Natural killer cell (primary cell): Measurements from ENCODE around the gene DCDC1. TPM values are rescaled to one million over a fixed set of nuclear protein-coding genes. Genes with fewer than 3 reads are reported as not detected.

ENCODE experiments used
- ATAC-seq, 3 donors: fragments of 150-1000 bp in 2 of 3; fragments of 200-7000 bp in 1 of 3; cut with Tn5 transposase; 1 replicate in 1 of 3; 2 replicates in 2 of 3; pipeline ENCODE4 v1.10.0; 2021; ENCODE audit warnings: mild to moderate bottlenecking in 2 of 3, moderate library complexity in 2 of 3
- DNase-seq, 2 donors: peaks; one replicate each; pipeline versions ENCODE4 v3.0.0 to v3.0.0-alpha.2; 2013 to 2021; ENCODE audit warnings: mixed read lengths in 1 of 2
- H3K27ac ChIP-seq: one replicate; pipeline ENCODE4 v1.5.1; 2013; ENCODE audit warnings: mild to moderate bottlenecking, low read length
- H3K27me3 ChIP-seq: one replicate; pipeline ENCODE4 v1.6.1; 2013; ENCODE audit warnings: low read length; ENCODE audit not compliant: control insufficient read depth, insufficient read depth
- H3K36me3 ChIP-seq: one replicate; pipeline ENCODE4 v1.6.1; 2013; ENCODE audit warnings: low read length; ENCODE audit not compliant: control insufficient read depth, insufficient read depth
- H3K4me1 ChIP-seq: one replicate; pipeline ENCODE4 v1.6.1; 2013; ENCODE audit warnings: low read length; ENCODE audit not compliant: control insufficient read depth, insufficient read depth
- H3K4me3 ChIP-seq: one replicate; pipeline ENCODE4 v1.5.1; 2013; ENCODE audit warnings: low read length
- H3K9me3 ChIP-seq: one replicate; pipeline ENCODE4 v1.6.1; 2013; ENCODE audit warnings: low read length; ENCODE audit not compliant: control insufficient read depth, insufficient read depth
- H3K27ac Mint-ChIP-seq, 2 donors: one replicate each; pipeline ENCODE4 v1.8.0; 2022; ENCODE audit warnings: mild to moderate bottlenecking in 2 of 2, mixed read lengths in 2 of 2, moderate library complexity in 1 of 2
- H3K27me3 Mint-ChIP-seq, 2 donors: one replicate each; pipeline ENCODE4 v1.8.0; 2022; ENCODE audit warnings: low read depth in 2 of 2, mixed read lengths in 2 of 2
- H3K36me3 Mint-ChIP-seq: one replicate; pipeline ENCODE4 v1.8.0; 2022; ENCODE audit warnings: mixed read lengths
- H3K4me1 Mint-ChIP-seq, 2 donors: one replicate each; pipeline ENCODE4 v1.8.0; 2022; ENCODE audit warnings: mixed read lengths in 2 of 2
- H3K4me3 Mint-ChIP-seq: one replicate; pipeline ENCODE4 v1.8.0; 2022; ENCODE audit warnings: mild to moderate bottlenecking, moderate library complexity, mixed read lengths
- H3K9me3 Mint-ChIP-seq, 2 donors: one replicate each; pipeline ENCODE4 v1.8.0; 2022; ENCODE audit warnings: mixed read lengths in 2 of 2
- CTCF ChIP-seq: fragments of 200-600 bp; IDR thresholded peaks from one replicate; pipeline ENCODE4 v1.8.0; 2022; ENCODE audit warnings: antibody characterized with exemption
- whole genome bisulfite sequencing: methylation state at CpG from one replicate; pipeline ENCODE4 v1.1.7; 2013; ENCODE audit warnings: missing lambda C conversion rate; ENCODE audit not compliant: insufficient coverage; 5-methylcytosine and 5-hydroxymethylcytosine counted together
- intact Hi-C: fragments of 100-400 bp; cut with micrococcal nuclease; formaldehyde crosslinking; loops from one replicate; pipeline ENCODE4 v1.14.2; 2022
- total RNA-seq, 4 donors: library from RNA; stranded (reverse); fragments of 120-200 nt in 1 of 4; gene quantifications; one replicate each; pipeline versions ENCODE4 v1.2.3 to v1.2.4, GENCODE V29; 2013 to 2022

DCDC1 gene
- total RNA-seq, 3 donors from 2014 or later (not counting 1 experiment from before 2014, with no cell fraction given), result not detected

GRCh38 chr11:31417357-31417756, 47.8 kb upstream of the DCDC1 start:
- TF ChIP-seq CTCF, result no peak
- no peaks in the 10 kb centered on the region for H3K4me1 ChIP-seq
- 79% methylated on average over 1 of the region's 1 CpG for WGBS

GRCh38 chr11:31415435-31415834, 45.9 kb upstream of the DCDC1 start:
- Histone ChIP-seq H3K36me3 (peaks cover 12% of the 10 kb centered on the region), H3K4me1 (no peaks in the 10 kb centered on the region), H3K27me3 (no peaks in the 10 kb centered on the region), H3K4me3 (no peak overlapping the region), H3K27ac (no peak overlapping the region), H3K9me3 (no peaks in the 10 kb centered on the region)
- Mint-ChIP-seq H3K9me3 (peaks cover 0 to 2% of the 10 kb centered on the region in 2 donors), H3K36me3 (peaks cover 14% of the 10 kb centered on the region), H3K4me1 (no peaks in the 10 kb centered on the region), H3K4me3 (no peak overlapping the region), H3K27me3 (no peaks in the 10 kb centered on the region), H3K27ac (no peak overlapping the region)
- ATAC-seq (no peak), DNase-seq (no peak)
- intact Hi-C loops, result no loop called here
- WGBS, result 71% methylated on average over 1 of the region's 4 CpGs
- no peak for TF ChIP-seq CTCF

More at GRCh38 chr11:31417357-31417756, 47.8 kb upstream of the DCDC1 start:
- no peak overlapping the region for H3K27ac Mint-ChIP-seq
- Histone ChIP-seq H3K4me3 (no peak overlapping the region), H3K36me3 (peaks cover 12% of the 10 kb centered on the region), H3K27ac (no peak overlapping the region), H3K27me3 (no peaks in the 10 kb centered on the region), H3K9me3 (no peaks in the 10 kb centered on the region)
- intact Hi-C loops, result no loop called here
- ATAC-seq (no peak), DNase-seq (no peak)
- H3K9me3 Mint-ChIP-seq, result no peaks in the 10 kb centered on the region
- H3K27me3 Mint-ChIP-seq, result no peaks in the 10 kb centered on the region
- H3K36me3 Mint-ChIP-seq, result no peaks in the 10 kb centered on the region
- H3K4me3 Mint-ChIP-seq, result no peak overlapping the region
- no peaks in the 10 kb centered on the region for H3K4me1 Mint-ChIP-seq

GRCh38 chr11:31414338-31414737, 44.8 kb upstream of the DCDC1 start:
- Histone ChIP-seq H3K4me1 (no peaks in the 10 kb centered on the region), H3K36me3 (peaks cover 12% of the 10 kb centered on the region), H3K27me3 (no peaks in the 10 kb centered on the region), H3K4me3 (no peak overlapping the region), H3K27ac (no peak overlapping the region), H3K9me3 (no peaks in the 10 kb centered on the region)
- intact Hi-C loops, result no loop called here
- 88% methylated on average over 3 of the region's 3 CpGs for WGBS
- Mint-ChIP-seq H3K4me3 (no peak overlapping the region), H3K9me3 (peaks cover 0 to 2% of the 10 kb centered on the region in 2 donors), H3K27ac (no peak overlapping the region), H3K27me3 (no peaks in the 10 kb centered on the region), H3K4me1 (no peaks in the 10 kb centered on the region), H3K36me3 (peaks cover 14% of the 10 kb centered on the region)
- ATAC-seq, result no peak
- no peak for TF ChIP-seq CTCF
- no peak for DNase-seq

- whole genome bisulfite sequencing, result no CpG with 5 or more reads among the region's 2 CpGs
- peaks cover 12% of the 10 kb centered on the region for H3K36me3 ChIP-seq
- intact Hi-C loops, result no loop called here
- no peak for ATAC-seq
- H3K4me3 ChIP-seq, result no peak overlapping the region
- H3K36me3 Mint-ChIP-seq, result peaks cover 14% of the 10 kb centered on the region
- H3K27ac Mint-ChIP-seq, result no peak overlapping the region
- TF ChIP-seq CTCF, result no peak
- no peaks in the 10 kb centered on the region for H3K4me1 Mint-ChIP-seq
- peaks cover 0 to 2% of the 10 kb centered on the region in 2 donors for H3K9me3 Mint-ChIP-seq
- H3K9me3 ChIP-seq, result no peaks in the 10 kb centered on the region
- H3K27ac ChIP-seq, result no peak overlapping the region
- no peak overlapping the region for H3K4me3 Mint-ChIP-seq
- H3K27me3 ChIP-seq, result no peaks in the 10 kb centered on the region
- no peaks in the 10 kb centered on the region for H3K4me1 ChIP-seq
- DNase-seq, result no peak
- no peaks in the 10 kb centered on the region for H3K27me3 Mint-ChIP-seq
Measured at GRCh38 chr11:31412946-31413345, 43.4 kb upstream of the DCDC1 start.
